Neuronal stem cell (in vitro differentiated cells): ENCODE data around the gene ATXN7.

Source experiments
- DNase-seq: peaks from one replicate; pipeline ENCODE4 v3.0.0-alpha.2; 2013; ENCODE audit warnings: low spot score
- H2AFZ ChIP-seq: one replicate; pipeline ENCODE4 v1.6.1; 2013; ENCODE audit warnings: mild to moderate bottlenecking, low read length, inconsistent platforms
- H2AK5ac ChIP-seq: 2 replicates; pipeline ENCODE4 v1.6.1; 2013; ENCODE audit warnings: low read depth, mild to moderate bottlenecking, inconsistent platforms, low read length, moderate library complexity, mixed read lengths
- H2BK120ac ChIP-seq: 2 replicates; pipeline ENCODE4 v1.6.1; 2013; ENCODE audit warnings: low read depth, mild to moderate bottlenecking, inconsistent platforms, low read length, moderate library complexity, mixed read lengths
- H2BK12ac ChIP-seq: one replicate; pipeline ENCODE4 v1.6.1; 2013; ENCODE audit warnings: low read length, inconsistent platforms
- H2BK15ac ChIP-seq: 2 replicates; pipeline ENCODE4 v1.6.1; 2013; ENCODE audit warnings: mild to moderate bottlenecking, low read length, inconsistent platforms, mixed read lengths
- H2BK5ac ChIP-seq: one replicate; pipeline ENCODE4 v1.6.1; 2013; ENCODE audit warnings: inconsistent platforms, mild to moderate bottlenecking, low read length, moderate library complexity
- H3K14ac ChIP-seq: one replicate; pipeline ENCODE4 v1.6.1; 2013; ENCODE audit warnings: low read length, inconsistent platforms
- H3K18ac ChIP-seq: 2 replicates; pipeline ENCODE4 v1.6.1; 2013; ENCODE audit warnings: low read length, inconsistent platforms
- H3K23ac ChIP-seq: 2 replicates; pipeline ENCODE4 v1.6.1; 2013; ENCODE audit warnings: low read depth, mild to moderate bottlenecking, mixed read lengths, low read length, inconsistent platforms; ENCODE audit not compliant: poor library complexity
- H3K27ac ChIP-seq: replicated peaks from 3 replicates; pipeline ENCODE4 v1.5.1; 2013; ENCODE audit warnings: low read length, inconsistent platforms
- H3K27me3 ChIP-seq, 3 experiments: 2 replicates each; pipeline ENCODE4 v1.6.1; 2013; ENCODE audit warnings: low read length in 3 of 3, mild to moderate bottlenecking in 2 of 3, inconsistent platforms in 1 of 3, low read depth in 1 of 3, mixed read lengths in 1 of 3, moderate library complexity in 1 of 3; ENCODE audit not compliant: control insufficient read depth in 3 of 3, insufficient read depth in 3 of 3
- H3K36me3 ChIP-seq, 2 donors: replicated peaks in 1 of 2; 2 replicates each; pipeline ENCODE4 v1.6.1; 2013; ENCODE audit warnings: low read length in 2 of 2; ENCODE audit not compliant: control insufficient read depth in 2 of 2, insufficient read depth in 2 of 2
- H3K4ac ChIP-seq: 2 replicates; pipeline ENCODE4 v1.6.1; 2013; ENCODE audit warnings: inconsistent platforms, mild to moderate bottlenecking, low read length, moderate library complexity
- H3K4me1 ChIP-seq, 2 donors: 1 replicate in 1 of 2; 2 replicates in 1 of 2; pipeline ENCODE4 v1.6.1; 2013; ENCODE audit warnings: low read length in 2 of 2, low read depth in 1 of 2; ENCODE audit not compliant: control insufficient read depth in 2 of 2, insufficient read depth in 1 of 2
- H3K4me2 ChIP-seq: one replicate; pipeline ENCODE4 v1.6.1; 2013; ENCODE audit warnings: mild to moderate bottlenecking, low read length, inconsistent platforms; ENCODE audit not compliant: insufficient read depth, poor library complexity, severe bottlenecking
- H3K4me3 ChIP-seq, 2 donors: 2 replicates each; pipeline ENCODE4 v1.5.1; 2013; ENCODE audit warnings: low read length in 2 of 2, mild to moderate bottlenecking in 2 of 2, inconsistent platforms in 1 of 2, moderate library complexity in 1 of 2
- H3K79me1 ChIP-seq: one replicate; pipeline ENCODE4 v1.6.1; 2013; ENCODE audit warnings: low read depth, mild to moderate bottlenecking, inconsistent platforms, low read length, moderate library complexity
- H3K9ac ChIP-seq: one replicate; pipeline ENCODE4 v1.6.1; 2013; ENCODE audit warnings: mild to moderate bottlenecking, low read depth, low read length, inconsistent platforms; ENCODE audit not compliant: poor library complexity
- H3K9me3 ChIP-seq, 2 donors: replicated peaks in 1 of 2; 2 replicates each; pipeline versions ENCODE3 to v1.6.1; 2013; ENCODE audit warnings: low read length in 2 of 2, mild to moderate bottlenecking in 2 of 2, inconsistent platforms in 1 of 2, low read depth in 1 of 2, mixed read lengths in 1 of 2, moderate library complexity in 1 of 2; ENCODE audit not compliant: control insufficient read depth in 2 of 2, insufficient read depth in 1 of 2
- H4K8ac ChIP-seq: one replicate; pipeline ENCODE4 v1.6.1; 2013; ENCODE audit warnings: low read depth, mild to moderate bottlenecking, inconsistent platforms, low read length, moderate library complexity
- H4K91ac ChIP-seq: one replicate; pipeline ENCODE4 v1.6.1; 2013; ENCODE audit warnings: low read length, low read depth, mild to moderate bottlenecking, inconsistent platforms; ENCODE audit not compliant: poor library complexity
- WGBS, 2 donors: extraction: QIAGEN DNeasy Blood & Tissue Kit; methylation state at CpG; one replicate each; pipeline ENCODE4 v1.1.7; 2013; ENCODE audit warnings: missing lambda C conversion rate in 2 of 2, mixed read lengths in 1 of 2; ENCODE audit not compliant: insufficient read length in 2 of 2, insufficient replicate concordance in 1 of 2; ENCODE audit errors: extremely low coverage in 2 of 2; 5-methylcytosine and 5-hydroxymethylcytosine counted together

ATXN7 gene

GRCh38 chr3:63847718-63848450, 15.8 kb upstream of the ATXN7 start:
- no peaks in the 10 kb centered on the region for H3K9me3 ChIP-seq
- no peak overlapping the region for H4K91ac ChIP-seq
- H3K4ac ChIP-seq = no peak overlapping the region
- H3K18ac ChIP-seq = no peak overlapping the region
- H2AK5ac ChIP-seq = no peak overlapping the region
- H2BK120ac ChIP-seq = no peak overlapping the region
- no peak overlapping the region for H4K8ac ChIP-seq
- H3K4me2 ChIP-seq = no peak overlapping the region
- H3K79me1 ChIP-seq = no peaks in the 10 kb centered on the region
- WGBS, 2 donors = no CpG with 5 or more reads among the region's 1 CpG
- no peak overlapping the region for H3K9ac ChIP-seq
- H2BK5ac ChIP-seq = no peak overlapping the region
- no peak overlapping the region for H2AFZ ChIP-seq
- no peak overlapping the region for H3K27ac ChIP-seq
- DNase-seq = no peak
- no peak overlapping the region for H2BK12ac ChIP-seq
- no peaks in the 10 kb centered on the region for H3K36me3 ChIP-seq
- no peaks in the 10 kb centered on the region for H3K27me3 ChIP-seq
- no peak overlapping the region for H3K4me3 ChIP-seq
- no peak overlapping the region for H3K14ac ChIP-seq
- no peak overlapping the region for H3K23ac ChIP-seq
- H3K4me1 ChIP-seq = peaks cover 3 to 4% of the 10 kb centered on the region in 2 donors
- H2BK15ac ChIP-seq = no peak overlapping the region

DNA sequence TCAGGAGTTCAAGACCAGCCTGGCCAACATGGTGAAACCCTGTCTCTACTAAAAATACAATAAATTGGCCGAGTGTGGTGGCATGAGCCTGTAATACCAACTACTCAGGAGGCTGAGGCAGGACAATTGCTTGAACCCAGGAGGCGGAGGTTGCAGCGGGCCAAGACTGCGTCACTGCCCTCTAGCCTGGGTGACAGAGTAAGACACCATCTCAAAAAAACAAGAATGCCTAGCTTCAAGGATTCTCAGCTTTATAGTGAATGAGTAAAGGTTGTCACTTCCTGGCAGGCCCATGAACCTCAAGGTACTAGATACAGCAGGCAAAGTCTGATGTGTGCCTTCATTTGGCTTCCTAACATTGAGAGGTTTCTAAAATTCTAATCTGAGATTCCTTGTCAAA, 14.5 kb upstream of the ATXN7 start:
- no peak overlapping the region for H3K27ac ChIP-seq
- H3K36me3 ChIP-seq = no peaks in the 10 kb centered on the region
- H4K8ac ChIP-seq = no peak overlapping the region
- no peak overlapping the region for H3K4ac ChIP-seq
- H3K14ac ChIP-seq = no peak overlapping the region
- no peak overlapping the region for H2BK120ac ChIP-seq
- no peak overlapping the region for H2BK5ac ChIP-seq
- H3K79me1 ChIP-seq = no peaks in the 10 kb centered on the region
- no peak overlapping the region for H3K4me3 ChIP-seq
- WGBS, 2 donors = no CpG with 5 or more reads among the region's 4 CpGs
- H3K4me1 ChIP-seq = peaks cover 3 to 4% of the 10 kb centered on the region in 2 donors
- no peak overlapping the region for H3K23ac ChIP-seq
- no peak overlapping the region for H3K9ac ChIP-seq
- H3K27me3 ChIP-seq = no peaks in the 10 kb centered on the region
- DNase-seq = no peak
- H3K18ac ChIP-seq = no peak overlapping the region
- H2AFZ ChIP-seq = no peak overlapping the region
- H3K9me3 ChIP-seq = peaks cover 0 to 2% of the 10 kb centered on the region in 2 donors
- H3K4me2 ChIP-seq = no peak overlapping the region
- no peak overlapping the region for H2AK5ac ChIP-seq
- H4K91ac ChIP-seq = no peak overlapping the region
- H2BK15ac ChIP-seq = no peak overlapping the region
- H2BK12ac ChIP-seq = no peak overlapping the region

GRCh38 chr3:63851287-63851686, 12.4 kb upstream of the ATXN7 start:
- no CpG with 5 or more reads among the region's 3 CpGs for WGBS, 2 donors
- H3K27ac ChIP-seq = no peak overlapping the region
- H2BK15ac ChIP-seq = no peak overlapping the region
- H4K91ac ChIP-seq = no peak overlapping the region
- no peak overlapping the region for H3K4me3 ChIP-seq
- H2BK5ac ChIP-seq = no peak overlapping the region
- H3K79me1 ChIP-seq = no peaks in the 10 kb centered on the region
- H3K18ac ChIP-seq = no peak overlapping the region
- no peak overlapping the region for H3K9ac ChIP-seq
- H3K4me2 ChIP-seq = no peak overlapping the region
- peaks cover 0 to 2% of the 10 kb centered on the region in 2 donors for H3K9me3 ChIP-seq
- H3K4me1 ChIP-seq = peaks cover 2 to 4% of the 10 kb centered on the region in 2 donors
- H3K14ac ChIP-seq = no peak overlapping the region
- no peak overlapping the region for H3K23ac ChIP-seq
- H2BK120ac ChIP-seq = no peak overlapping the region
- no peak for DNase-seq
- H2BK12ac ChIP-seq = no peak overlapping the region
- no peaks in the 10 kb centered on the region for H3K27me3 ChIP-seq
- H2AFZ ChIP-seq = no peak overlapping the region
- no peak overlapping the region for H3K4ac ChIP-seq
- no peak overlapping the region for H2AK5ac ChIP-seq
- no peak overlapping the region for H4K8ac ChIP-seq
- H3K36me3 ChIP-seq = no peaks in the 10 kb centered on the region

DNA sequence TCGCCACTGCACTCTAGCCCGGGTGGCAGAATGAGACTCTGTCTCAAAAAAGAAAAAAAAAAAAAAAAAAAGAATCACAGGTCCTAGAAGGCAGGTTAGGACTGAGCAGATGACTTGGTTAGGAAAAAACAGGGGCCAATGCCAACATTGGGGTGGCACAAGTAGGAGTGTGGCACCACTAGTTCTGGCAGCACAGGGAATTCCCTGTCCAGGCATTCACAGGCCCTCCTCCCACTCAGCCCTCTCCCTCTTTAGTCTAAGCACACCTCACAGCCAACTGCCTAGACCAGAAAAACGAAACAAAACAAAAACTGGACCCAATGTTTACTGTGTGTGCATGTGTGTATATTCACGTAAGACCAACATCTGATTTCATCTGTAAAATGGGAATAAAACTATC, 10.6 kb upstream of the ATXN7 start:
- H3K18ac ChIP-seq = no peak overlapping the region
- H3K4ac ChIP-seq = no peak overlapping the region
- no peak overlapping the region for H3K4me2 ChIP-seq
- H2AK5ac ChIP-seq = no peak overlapping the region
- no peak overlapping the region for H3K4me3 ChIP-seq
- H3K79me1 ChIP-seq = no peaks in the 10 kb centered on the region
- no peak overlapping the region for H2BK12ac ChIP-seq
- H2AFZ ChIP-seq = no peak overlapping the region
- no peaks in the 10 kb centered on the region for H3K27me3 ChIP-seq
- H3K14ac ChIP-seq = no peak overlapping the region
- peaks cover 0 to 2% of the 10 kb centered on the region in 2 donors for H3K9me3 ChIP-seq
- no peak overlapping the region for H3K23ac ChIP-seq
- no peak overlapping the region for H4K91ac ChIP-seq
- H2BK120ac ChIP-seq = no peak overlapping the region
- H3K27ac ChIP-seq = no peak overlapping the region
- no peak overlapping the region for H2BK15ac ChIP-seq
- no peaks in the 10 kb centered on the region for H3K36me3 ChIP-seq
- peaks cover 2 to 4% of the 10 kb centered on the region in 2 donors for H3K4me1 ChIP-seq
- WGBS, 2 donors = no CpG with 5 or more reads among the region's 4 CpGs
- no peak overlapping the region for H2BK5ac ChIP-seq
- H4K8ac ChIP-seq = no peak overlapping the region
- no peak for DNase-seq
- H3K9ac ChIP-seq = no peak overlapping the region
